ENCODE measurements around the gene PATL1.
A peak's percentile ranks its signal among the peaks of the same experiment; 100 is the strongest.
"Not testable (repeated sequence)": the region's sequence is repeated elsewhere in the genome, so short reads cannot be mapped to it uniquely, and the experiment has no call there.

The PATL1 gene

GRCh38 chr11:59673291-59673690 lies 4.5 kb upstream of the PATL1 start:
- DNase-seq, result no peak

- no peak for DNase-seq
Measured at GRCh38 chr11:59671471-59671870, 2.6 kb upstream of the PATL1 start.

- DNase-seq, result no peak
Measured at GRCh38 chr11:59669611-59670009, 773 bp upstream of the PATL1 start.

- DNase-seq, result no peak
Measured at GRCh38 chr11:59668188-59668949, 468 bp downstream of the PATL1 start.

GRCh38 chr11:59667812-59668187 lies 1.0 kb downstream of the PATL1 start:
- DNase-seq, result no peak

- DNase-seq, result no peak
Measured at GRCh38 chr11:59666969-59667368, 1.9 kb downstream of the PATL1 start.

GRCh38 chr11:59660621-59661020 lies 8.2 kb downstream of the PATL1 start:
- DNase-seq, result no peak

- DNase-seq, result no peak
Measured at GRCh38 chr11:59659981-59660380, 8.9 kb downstream of the PATL1 start.

GRCh38 chr11:59658036-59658435 lies 10.8 kb downstream of the PATL1 start:
- no peak for DNase-seq

GRCh38 chr11:59654893-59655292 lies 13.9 kb downstream of the PATL1 start:
- DNase-seq, result no peak

- no peak for DNase-seq
Measured at GRCh38 chr11:59647245-59647980, 21.4 kb downstream of the PATL1 start.

- no peak for DNase-seq
Measured at GRCh38 chr11:59644528-59644927, 24.3 kb downstream of the PATL1 start.

GRCh38 chr11:59643390-59643789 lies 25.4 kb downstream of the PATL1 start:
- DNase-seq, result no peak

GRCh38 chr11:59641156-59641555 lies 27.7 kb downstream of the PATL1 start:
- no peak for DNase-seq

- DNase-seq, result no peak
Measured at GRCh38 chr11:59630493-59630892, 38.3 kb downstream of the PATL1 start.

GRCh38 chr11:59629996-59630395 lies 38.8 kb downstream of the PATL1 start:
- no peak for DNase-seq

GRCh38 chr11:59626969-59627368 lies 41.9 kb downstream of the PATL1 start:
- DNase-seq, result not testable (repeated sequence)

- DNase-seq, result no peak
Measured at GRCh38 chr11:59625703-59626102, 43.1 kb downstream of the PATL1 start.

- DNase-seq, result no peak
Measured at GRCh38 chr11:59617876-59618275, 51.0 kb downstream of the PATL1 start.

- DNase-seq, result no peak
Measured at GRCh38 chr11:59616396-59616982, 52.3 kb downstream of the PATL1 start.

- peak; percentile 99 for DNase-seq
Measured at GRCh38 chr11:59615637-59616395, 53.0 kb downstream of the PATL1 start, which contains the start of gene OSBP. Gene OSBP (minus strand): TSS chr11:59615774. CDS start chr11:59615664, 110 bp downstream.

GRCh38 chr11:59615120-59615636 lies 53.7 kb downstream of the PATL1 start:
- no peak for DNase-seq

Data from NCI-H510A (cell line).